ENCODE data around the gene LHX2.

Gene LHX2

DNA sequence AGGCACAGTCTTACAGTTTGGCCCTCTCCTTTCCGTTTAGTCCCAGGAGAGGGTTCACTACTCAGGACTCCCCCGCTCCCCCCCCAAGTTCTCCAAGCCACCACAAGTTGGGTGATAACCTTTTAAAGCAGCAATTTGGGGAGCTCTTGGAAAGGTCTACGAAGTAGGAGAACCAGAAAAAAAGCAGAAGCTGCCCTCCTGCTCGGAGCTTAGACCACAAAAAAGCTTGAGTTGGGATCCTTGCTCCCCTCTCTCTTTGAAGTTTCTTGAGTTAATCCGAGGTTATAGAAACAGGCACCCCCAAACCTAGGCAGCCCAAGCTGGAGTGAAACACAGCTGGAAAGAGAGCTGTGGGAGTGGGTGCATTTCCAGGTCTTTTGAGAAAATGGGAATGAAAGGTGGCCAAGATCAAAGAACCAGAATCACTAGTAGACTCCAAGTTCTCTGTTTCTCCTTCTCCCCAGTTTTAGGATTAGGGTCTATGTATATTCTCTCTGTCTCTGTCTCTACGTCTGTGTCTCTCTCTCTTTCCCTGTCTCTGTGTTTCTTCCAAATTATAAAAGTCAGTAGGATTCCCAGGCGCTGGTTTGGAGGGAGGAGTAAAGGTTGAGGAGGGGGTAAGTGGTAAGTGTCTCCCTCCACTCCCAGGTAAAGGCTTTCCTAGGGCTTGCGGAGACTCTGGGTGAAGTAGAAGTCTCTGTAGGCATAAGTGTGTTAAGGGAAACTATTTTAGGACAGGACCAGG is 2.8 kb downstream of the LHX2 start:
- FAIRE-seq = no peak

DNA sequence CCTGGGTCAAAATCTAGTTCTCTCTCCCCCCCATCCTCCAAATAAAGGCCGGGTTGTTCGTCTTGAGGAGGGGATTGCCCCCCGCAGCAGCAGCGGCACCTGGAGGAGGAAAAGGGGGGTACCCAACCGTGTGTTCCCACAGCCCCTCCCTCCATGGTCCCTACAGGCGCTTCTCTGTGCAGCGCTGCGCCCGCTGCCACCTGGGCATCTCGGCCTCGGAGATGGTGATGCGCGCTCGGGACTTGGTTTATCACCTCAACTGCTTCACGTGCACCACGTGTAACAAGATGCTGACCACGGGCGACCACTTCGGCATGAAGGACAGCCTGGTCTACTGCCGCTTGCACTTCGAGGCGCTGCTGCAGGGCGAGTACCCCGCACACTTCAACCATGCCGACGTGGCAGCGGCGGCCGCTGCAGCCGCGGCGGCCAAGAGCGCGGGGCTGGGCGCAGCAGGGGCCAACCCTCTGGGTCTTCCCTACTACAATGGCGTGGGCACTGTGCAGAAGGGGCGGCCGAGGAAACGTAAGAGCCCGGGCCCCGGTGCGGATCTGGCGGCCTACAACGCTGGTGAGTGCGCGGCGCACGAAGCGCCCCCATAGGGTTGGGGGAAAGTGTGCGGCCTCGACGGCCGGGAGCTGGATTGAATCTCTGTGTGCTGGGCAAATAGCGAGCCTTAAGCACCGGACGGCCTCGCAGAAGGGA is 3.5 kb downstream of the LHX2 start:
- FAIRE-seq = no peak

DNA sequence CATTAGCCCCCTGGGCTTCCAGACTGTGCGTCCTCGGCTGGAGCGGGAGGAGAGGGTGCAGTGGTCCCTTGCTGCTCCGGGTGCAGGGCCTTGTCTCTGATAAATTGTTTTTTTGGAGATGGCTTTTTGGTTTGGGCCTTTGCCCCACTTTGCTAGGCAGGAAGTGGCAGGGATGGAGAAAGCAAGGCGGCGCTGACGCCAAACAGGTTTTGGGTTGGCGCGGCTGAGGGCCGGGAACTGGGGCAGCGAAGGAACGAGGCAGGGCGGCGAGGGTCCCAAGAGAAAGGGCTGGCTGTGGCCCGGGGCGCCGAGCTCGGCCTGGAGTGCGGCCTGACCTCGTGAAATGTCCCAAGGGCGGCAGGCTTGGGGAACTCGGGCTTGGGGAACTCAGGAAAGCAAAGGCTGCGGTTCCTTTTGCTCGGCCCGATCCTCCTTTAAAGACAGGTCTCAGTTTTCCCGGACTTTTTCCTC is 4.1 kb downstream of the LHX2 start:
- FAIRE-seq = no peak

DNA sequence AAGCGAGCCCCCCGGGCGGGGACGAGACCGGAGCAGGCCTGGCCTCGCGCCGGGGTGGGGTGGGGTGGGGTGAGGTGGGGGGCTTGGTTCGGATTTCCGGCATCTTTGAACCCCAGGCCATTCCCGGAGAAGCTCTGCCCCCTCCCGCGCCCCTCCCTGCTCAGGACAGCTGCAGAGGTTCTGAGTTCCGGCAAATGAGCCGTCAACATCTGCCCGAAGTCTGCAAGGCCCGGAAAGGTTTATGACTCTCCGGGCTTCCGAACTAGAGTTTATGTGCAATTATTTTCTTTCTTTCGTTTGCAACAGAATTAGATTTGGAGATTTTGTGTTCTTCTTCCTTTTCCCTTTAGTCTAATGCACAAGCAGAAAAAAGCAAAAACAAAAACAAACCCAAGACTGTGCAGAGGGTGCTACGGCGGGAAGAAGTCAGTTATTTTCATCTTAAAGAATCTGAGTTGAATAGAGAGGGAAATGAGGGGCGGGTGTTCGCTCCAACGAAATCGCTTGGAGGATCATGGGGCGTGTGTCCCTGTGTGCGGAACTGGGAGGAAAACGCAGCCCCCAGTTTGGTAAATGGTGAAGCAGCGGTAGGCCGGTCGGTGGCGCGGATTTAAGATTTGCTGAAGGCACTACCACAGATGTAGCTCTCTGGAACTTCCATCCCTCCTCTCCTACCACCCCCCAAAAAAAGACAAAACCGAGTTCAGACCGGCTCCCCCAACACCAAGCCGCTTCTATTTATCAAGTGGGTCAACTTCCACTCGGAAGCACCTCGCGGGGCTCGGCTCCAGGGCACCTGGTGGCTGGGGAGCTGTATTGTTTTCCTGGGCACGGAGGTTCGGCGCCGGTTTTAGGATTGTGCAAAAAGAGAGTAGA is 4.8 kb downstream of the LHX2 start:
- no peak for FAIRE-seq

DNA sequence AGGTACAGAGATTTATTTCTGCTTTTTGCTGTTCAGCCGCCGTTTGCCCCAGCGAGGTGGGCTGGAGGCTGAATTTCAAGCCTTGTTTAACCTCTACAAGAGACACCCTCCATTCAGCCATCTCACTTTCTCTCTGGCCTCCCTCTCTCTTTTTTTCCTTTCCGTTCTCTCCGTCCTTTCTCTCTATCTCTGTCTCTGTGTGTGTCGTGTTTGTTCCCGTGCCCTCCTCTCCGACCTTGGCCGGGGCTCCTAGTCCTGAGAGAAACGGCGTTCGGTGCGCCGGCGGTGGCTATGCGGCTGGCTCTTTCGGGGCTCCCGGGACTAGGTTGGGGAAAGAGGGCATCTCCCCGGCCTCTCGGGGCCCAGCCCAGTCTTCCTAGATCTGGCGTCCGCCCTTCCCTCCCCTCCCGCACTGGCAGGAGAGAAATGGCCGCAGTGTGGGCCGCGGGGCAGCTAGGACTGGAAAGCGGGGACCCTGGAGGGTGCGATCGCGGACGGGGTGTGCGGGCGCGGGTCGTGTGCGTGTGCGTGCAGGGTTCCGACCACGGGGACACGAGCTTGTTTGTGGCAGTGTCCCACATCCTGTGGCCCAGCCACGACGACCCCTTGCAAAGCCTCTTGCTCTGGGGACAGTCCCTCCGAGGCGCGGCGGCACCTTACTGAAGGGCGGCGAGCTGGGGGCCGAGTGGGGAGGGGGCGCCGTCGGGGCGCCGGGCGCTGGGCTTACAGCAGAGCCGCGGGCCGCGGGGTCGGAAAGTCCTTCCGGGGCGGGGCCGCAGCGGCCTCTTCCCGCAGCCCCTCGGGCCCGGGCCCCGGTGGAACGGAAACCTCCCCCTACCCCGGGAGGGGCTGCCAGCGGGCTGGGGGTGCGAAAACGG is 5.7 kb downstream of the LHX2 start:
- FAIRE-seq = no peak

DNA sequence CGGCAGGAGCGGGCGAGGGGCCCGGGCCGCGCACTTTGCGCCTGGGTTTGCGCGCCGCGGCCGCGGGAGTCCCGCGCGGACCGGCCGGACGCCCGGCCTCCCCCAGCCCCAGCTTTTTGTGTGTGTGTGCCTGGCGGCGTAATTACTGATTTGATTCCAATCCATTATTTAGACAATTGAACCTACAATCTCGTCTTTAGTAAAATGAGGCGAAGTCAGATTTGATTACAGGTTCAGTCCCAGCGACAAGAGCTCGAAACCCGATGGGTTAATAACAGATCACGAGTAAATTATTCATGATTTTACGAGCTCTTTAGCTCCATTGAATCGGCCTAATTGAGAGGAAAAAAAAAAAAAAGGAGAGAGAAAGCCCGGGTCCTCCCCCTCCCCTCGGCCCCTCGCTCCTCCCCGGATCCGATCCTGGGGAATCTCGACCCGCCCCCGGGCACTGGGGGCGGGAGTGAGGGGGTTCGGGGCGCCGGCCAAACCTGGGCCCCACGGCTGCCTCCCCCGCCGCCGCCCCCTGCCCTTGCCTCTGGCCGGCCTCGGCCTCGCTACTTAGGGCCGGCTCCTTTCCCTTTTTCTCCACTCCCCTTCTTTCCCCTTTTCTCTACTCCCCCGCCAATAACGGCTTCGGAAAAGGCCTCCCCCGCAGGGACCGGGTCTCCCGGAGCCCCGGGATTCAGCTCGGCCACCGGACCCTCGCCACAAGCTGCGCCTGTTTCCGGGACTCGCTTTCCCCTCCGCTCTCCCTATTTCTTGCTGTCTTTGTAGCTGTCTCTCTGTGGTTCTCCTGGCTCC is 6.6 kb downstream of the LHX2 start:
- no peak for FAIRE-seq

DNA sequence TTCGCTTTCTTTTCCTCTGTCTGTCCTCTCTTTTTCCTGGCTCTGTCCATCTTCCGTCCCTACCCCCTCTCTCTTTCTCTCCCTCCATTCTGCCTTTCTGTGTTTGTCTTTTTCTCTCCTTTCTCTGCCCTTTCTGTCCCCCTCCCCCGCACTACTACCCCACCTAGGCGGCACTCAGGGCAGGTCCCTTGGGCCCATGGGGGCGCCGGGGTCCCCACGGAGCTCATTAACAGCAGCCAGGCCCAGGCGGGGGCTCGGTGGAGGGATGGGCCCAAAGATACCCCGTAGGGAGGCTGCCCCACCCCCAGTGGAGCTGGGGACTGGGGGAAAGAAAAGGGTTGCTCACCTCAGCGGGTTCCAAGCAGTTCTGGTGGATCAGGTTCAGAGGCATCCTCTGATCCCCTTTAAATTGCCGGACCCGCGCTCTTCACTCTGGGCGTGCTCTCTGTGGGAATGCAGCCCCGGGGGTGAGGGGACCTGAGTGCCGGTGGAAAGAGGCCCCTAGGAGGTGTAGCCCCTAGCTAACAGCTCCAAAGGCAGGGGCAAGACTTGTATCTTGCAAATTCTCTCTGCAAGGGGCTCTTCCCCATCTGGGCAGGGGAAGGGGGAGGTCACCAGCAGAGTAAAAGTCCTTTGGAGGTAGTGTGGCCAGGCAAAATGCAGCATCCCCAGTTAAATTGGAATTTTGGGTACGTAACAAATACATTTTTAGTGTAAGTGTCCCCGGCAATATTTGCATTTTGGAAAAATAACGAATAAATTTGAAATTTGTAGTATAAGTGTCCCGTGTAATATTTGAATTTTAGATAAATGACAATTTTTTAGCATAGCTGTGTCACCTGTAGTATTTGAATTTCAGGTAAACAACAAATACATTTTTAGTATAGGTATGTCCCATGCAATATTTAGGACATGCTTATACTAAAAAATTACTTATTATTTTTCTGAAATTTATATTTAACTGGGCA is 7.4 kb downstream of the LHX2 start:
- no peak for FAIRE-seq

DNA sequence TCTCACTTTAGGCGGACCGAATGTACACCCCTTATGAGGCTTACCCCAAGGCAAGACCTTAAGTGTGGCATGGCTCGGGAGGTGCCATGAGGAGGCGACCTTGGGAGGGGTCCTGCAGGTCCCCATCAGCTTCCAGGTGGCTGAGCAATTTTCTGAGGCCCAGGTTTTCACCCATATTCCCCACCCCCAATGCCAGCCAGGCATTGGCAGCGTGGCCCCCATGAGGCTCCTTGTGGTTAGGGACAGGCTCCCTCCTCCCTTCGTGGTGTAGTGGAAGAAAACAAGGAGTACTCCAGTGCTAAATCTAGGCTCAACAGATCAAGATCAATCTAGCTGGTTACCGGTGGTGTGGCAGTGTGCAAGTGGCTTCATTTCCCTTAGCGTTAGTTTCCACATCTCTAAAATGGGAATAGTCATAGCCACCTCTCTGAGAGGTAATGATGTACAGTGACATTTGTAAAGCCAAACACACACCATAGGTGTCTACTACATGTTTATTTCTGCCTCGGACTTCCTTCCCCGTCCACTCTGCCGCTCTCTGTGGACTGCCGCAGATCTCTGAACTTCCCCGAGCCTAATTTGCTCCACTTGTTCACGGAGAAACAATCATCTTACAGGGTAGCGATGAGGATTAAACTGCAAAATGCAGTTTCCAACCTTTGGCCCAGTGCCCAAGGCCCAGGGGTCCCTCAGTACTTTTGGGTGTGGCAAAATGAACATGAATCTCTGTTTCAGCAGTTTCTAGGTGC is 8.4 kb downstream of the LHX2 start:
- FAIRE-seq = no peak

DNA sequence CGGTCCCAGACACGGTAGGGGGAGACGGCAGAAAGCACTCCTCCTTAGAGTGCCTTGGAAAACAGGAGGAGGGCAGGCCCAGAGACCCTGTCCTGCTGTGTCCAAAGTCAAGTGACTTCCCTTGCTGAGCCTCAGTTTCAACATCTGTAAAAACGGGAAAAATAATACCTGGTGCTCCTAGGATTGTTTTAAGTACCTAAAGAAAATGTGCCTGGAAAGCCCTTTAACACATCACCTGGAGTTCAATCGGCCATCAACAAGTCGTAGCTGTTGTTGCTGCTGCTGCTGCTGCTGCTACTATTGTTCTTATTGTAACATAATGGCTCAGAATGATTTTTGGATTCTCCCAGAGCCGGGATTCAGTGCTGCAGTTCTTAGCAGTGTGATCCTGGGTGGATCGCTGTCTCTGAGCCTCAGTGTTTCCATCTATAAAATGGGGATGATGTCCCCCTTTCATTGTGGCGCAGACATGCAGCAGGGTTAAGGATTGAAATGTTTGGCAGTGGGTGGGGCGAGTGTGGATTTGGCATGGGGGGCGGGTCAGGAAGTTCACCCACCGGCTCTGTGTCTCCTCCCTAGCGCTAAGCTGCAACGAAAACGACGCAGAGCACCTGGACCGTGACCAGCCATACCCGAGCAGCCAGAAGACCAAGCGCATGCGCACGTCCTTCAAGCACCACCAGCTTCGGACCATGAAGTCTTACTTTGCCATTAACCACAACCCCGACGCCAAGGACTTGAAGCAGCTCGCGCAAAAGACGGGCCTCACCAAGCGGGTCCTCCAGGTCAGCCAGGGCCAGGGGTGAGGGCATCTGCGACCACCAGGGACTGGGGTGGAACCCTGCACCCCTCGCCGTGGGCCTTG is 9.2 kb downstream of the LHX2 start:
- FAIRE-seq = no peak

DNA sequence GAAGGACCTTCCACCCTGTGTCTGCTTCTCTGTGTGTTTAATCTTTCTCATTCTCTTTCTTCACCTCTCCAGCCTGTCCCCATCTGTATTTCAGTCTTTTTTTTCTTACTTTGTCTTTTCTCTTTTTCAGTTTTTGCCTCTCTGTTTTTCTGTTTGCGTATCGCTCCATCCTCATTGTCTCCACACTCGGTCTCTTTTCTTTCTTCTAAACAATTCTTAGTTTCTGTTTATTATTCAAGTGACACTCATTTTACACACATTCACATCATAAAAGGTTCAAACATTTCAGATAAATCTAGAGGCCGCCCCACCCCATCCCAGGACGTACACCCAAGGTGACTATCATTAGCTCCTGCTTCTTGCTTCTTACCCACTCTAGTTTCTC is 9.8 kb downstream of the LHX2 start:
- no peak for FAIRE-seq

DNA sequence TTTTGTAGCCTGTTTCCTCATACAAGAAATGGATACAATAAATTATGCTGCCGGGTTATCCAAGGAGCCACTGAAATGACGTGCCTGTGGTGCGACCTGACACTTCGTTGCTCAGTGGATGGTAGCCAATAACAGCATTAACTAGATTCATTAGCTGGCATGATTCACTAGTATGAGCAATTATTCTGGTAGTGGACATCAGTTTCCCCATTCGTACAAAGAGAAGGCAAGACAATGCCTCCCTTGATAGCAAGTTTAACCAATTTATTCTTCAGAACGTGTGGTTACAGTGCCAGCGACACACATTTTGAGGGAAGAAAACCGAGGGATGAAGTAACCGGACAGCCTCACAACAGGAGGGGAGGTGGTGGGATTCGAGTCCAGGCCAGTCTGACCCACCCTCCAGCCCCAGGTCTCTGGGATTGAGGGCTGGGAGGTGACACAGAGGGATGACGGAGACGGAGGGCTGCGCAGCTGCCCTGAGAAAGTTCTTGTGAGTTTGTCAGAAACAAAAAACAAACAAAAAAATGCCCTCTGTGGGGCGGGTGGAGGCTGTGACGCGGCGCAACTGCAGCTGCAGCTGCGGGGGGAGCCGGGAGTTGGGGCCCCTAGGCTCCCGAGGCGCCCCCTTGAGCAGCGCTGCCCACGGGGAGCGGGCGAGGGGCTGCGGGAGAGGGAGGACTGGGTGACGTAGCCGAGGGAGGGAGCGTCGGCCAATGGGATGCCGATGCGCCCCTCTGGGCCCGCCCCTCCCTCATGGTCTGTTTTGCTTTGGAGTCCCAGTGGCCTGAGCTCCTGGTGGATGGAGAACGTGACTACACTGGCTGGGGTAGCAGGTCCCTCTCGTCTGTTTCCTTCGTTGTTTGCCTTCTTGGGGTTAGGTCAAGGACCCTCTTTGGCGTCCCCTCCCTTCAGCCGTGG is 10.9 kb downstream of the LHX2 start:
- FAIRE-seq = no peak

DNA sequence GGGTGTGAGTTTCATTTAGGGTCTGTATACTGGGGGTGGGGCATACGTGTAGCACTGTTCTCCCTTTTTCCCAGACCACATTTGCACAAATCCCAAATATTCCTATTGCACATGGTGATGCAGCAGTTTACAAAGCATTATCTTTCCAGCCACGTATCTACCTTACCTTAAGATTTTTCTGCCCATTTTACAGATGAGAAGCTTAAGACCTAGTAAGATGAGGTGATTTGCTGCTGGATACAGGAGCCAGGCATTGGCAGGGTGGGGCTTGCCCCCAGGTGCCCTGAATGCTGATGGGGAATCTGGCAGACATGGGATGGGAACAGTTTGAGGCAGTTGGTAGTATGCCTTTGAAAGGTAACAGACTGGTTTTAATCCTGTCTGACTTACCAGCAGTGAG is 12.5 kb downstream of the LHX2 start:
- FAIRE-seq = no peak

DNA sequence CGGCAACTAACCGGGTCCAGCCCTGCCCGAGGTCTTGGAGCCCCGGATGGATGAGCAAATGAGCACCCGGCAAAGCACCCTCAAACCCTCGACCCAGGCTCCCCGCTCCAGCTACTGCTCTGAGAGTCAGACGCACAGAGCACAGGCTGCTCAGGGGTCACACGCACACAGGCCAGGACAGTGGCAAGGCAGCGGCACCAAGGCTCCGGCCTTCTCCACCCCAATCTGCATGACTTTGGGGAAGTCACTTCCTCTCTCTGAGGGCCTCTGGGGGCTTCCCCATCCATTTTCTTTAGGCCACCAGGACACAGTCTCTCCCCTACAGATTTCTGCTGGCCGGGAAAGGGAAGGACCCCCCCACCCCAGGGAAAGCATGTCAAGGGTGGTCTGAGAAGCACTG is 18.0 kb downstream of the LHX2 start:
- FAIRE-seq = no peak

DNA sequence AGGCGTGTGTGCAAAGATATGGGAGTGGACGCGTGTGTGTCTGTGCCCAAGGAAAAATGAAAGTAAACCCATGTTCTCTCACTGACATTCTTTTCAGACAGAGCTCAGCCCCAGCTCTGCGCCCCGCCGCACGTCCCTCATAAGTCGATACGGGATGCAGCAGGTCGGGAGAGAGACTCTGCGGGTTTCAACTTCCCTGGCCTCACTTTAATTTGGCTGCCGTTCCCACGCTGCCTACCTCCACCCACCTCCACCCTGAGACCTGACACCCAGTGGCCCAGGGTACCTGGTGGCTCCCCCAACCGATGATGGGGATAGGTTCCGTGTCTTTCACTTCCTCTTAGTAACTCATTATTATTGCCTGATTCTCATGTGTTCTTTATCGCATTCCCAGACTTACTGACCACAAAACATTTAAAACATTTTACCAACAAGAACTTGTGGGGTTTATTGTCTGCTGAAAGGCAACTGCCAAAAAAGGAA is 19.4 kb downstream of the LHX2 start:
- no peak for FAIRE-seq

DNA sequence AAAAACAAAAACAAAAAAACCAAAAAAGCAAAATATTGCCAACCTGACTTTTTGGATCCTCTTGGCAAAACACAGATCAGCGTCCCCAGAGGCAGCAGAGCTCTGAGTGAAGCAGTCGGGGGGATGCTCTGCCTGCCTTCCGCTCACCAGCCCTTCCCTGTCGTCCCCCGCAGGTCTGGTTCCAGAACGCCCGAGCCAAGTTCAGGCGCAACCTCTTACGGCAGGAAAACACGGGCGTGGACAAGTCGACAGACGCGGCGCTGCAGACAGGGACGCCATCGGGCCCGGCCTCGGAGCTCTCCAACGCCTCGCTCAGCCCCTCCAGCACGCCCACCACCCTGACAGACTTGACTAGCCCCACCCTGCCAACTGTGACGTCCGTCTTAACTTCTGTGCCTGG is 20.7 kb downstream of the LHX2 start:
- FAIRE-seq = no peak

DNA sequence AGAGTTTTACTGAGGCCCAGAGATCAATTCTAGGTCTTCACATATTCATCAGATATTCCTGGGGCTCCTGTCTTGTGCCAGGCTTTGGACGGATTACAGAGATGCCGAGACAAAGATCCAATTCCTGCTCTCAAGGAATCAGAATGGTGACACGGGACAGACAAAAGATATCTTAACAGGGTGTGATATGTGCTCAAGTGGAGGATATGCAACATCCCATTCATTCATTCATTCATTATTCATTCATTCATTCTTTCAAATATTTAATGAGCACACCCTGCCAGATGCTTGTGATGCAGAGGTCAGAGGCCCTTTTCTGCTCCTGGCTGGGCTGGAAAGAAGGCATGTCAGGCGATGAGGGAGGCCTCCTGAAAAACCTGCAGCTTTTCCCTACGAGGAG is 21.8 kb downstream of the LHX2 start:
- FAIRE-seq = no peak

DNA sequence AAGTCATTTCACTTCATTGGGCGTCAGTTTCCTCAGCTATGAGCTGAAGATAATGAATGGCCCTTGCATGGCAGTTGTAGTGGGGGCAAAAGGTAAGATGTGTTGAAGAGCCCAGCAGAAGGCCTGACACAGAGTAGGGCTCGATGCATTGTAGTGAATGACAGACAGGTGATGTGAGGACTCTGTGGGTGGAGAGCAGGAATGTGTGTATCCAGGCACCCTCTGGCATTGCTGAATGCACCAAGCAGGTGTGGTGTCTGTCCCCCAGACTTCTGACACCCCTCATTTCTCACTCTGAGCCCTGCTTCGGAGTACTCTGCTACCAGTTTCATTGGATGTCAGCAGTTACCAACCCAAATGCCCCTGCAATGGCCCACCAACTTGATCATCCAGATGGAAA is 22.4 kb downstream of the LHX2 start:
- no peak for FAIRE-seq

All from TTC549 (cell line).